ENCODE results near the gene PDE2A. TPM values are rescaled to one million over a fixed set of nuclear protein-coding genes. Genes with fewer than 3 reads are reported as not detected.

Gene PDE2A
- total RNA-seq, 4 donors from 2014 or later, result 54.0 to 339 (median 84.6) TPM

DNA sequence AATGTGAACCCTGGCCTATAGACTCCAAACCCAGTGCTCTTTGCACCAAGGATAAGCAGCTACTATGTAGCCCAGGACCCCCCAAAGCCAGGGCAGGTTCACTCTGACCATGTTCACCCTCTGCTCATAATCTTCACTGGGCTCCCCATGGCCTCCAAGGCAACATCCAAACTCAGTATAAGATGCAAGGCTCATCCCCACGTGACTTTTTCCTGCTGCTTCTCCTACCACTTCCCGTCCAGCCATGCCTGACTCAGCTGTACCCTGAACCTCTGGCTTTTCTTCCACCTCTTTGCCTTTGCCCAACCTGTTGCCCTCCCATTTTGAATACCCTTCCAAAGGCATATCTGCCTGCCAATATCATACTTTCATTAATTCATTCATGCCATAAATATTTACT lies 27.8 kb downstream of the PDE2A start:
- ATAC-seq (ENCODE audit: low FRiP score) (no peak), DNase-seq (ENCODE audit: low spot score) (no peak)
- TF ChIP-seq, protein P1, sequence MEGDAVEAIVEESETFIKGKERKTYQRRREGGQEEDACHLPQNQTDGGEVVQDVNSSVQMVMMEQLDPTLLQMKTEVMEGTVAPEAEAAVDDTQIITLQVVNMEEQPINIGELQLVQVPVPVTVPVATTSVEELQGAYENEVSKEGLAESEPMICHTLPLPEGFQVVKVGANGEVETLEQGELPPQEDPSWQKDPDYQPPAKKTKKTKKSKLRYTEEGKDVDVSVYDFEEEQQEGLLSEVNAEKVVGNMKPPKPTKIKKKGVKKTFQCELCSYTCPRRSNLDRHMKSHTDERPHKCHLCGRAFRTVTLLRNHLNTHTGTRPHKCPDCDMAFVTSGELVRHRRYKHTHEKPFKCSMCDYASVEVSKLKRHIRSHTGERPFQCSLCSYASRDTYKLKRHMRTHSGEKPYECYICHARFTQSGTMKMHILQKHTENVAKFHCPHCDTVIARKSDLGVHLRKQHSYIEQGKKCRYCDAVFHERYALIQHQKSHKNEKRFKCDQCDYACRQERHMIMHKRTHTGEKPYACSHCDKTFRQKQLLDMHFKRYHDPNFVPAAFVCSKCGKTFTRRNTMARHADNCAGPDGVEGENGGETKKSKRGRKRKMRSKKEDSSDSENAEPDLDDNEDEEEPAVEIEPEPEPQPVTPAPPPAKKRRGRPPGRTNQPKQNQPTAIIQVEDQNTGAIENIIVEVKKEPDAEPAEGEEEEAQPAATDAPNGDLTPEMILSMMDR (IDR thresholded peaks at IDR 0.05), result no peak

DNA sequence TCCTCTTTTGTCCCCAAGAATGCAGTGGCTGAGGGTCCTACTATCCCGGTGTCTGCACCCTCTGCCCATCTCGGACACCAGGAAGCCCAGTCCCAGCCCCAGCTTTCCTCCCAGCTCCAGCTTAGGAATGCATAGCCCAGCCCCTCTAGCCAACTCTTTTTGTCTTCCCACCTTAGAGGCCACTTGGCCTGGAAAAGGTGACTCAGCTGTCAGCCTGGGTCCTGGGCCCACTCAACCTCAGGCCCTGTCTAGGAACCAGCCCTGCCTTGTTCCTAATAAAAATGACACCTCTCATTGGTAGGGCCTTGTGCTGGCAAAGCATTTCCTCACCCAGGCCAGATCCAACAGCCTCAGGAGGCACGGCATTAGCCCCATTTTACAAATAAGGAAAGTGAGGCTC lies 28.2 kb downstream of the PDE2A start:
- DNase-seq (ENCODE audit: low spot score) (no peak), ATAC-seq (ENCODE audit: low FRiP score) (no peak)
- TF ChIP-seq, protein P1 (IDR thresholded peaks at IDR 0.05), result no peak

DNA sequence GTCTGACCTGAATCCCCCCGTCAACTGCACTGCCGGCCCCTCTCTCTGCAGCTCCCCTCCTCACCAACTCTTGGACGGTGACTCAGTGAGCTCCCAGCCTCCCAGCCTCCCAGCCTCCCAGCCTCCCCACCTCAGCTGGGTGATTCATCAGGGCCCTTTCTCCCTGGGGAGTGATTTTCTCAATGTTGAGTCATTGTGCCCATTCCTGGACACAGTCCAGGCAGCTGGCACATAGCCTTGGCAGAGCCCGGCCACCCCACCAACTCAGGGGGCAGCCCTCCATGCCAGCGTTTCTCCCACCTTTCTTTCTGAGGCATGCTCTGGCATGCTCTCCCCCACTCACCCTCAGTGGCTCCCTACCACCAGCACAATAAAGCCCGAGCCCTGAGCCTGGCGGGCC lies 30.7 kb downstream of the PDE2A start:
- DNase-seq (ENCODE audit: low spot score) (no peak), ATAC-seq (ENCODE audit: low FRiP score) (peak; percentile 34)

DNA sequence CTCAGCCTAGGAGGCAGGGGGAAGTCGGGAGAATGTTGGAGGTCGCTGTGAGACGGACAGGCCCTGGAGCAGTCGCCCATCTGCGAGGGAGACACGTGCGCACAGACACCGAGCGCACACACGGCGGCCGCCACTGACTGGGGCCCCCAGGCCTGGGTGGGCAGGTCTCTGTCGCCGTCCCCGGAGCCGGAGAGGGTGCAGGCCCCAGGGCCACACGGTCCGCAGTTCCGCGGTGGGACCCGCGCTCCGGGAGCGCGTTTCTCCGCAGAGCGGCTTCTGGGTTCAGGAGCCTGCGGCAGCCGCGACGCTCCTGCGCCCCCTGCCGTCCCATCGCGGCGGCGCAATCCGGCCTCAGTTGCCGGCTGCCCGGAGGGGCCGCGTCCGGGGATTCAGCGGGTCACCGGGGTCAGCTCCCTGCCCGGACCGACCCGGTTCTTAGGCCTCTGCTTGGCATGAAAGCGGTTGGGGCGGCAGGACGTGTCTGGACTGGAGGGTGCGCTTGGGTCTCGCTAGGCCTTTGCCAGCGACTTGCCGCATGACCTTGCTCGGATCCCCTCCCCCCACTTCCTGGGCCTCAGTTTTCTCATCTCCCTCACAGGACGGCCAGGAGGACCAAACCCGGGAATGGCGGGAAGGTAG lies 31.2 kb downstream of the PDE2A start:
- ATAC-seq (ENCODE audit: low FRiP score) (peak; percentile 69), DNase-seq (ENCODE audit: low spot score) (no peak)
- TF ChIP-seq, protein P1 (IDR thresholded peaks at IDR 0.05), result peak in 2 of 3 donors; percentile 71 to 85

More for the DNA sequence above, 30.7 kb downstream of the PDE2A start:
- TF ChIP-seq, protein P1 (IDR thresholded peaks at IDR 0.05), result no peak

DNA sequence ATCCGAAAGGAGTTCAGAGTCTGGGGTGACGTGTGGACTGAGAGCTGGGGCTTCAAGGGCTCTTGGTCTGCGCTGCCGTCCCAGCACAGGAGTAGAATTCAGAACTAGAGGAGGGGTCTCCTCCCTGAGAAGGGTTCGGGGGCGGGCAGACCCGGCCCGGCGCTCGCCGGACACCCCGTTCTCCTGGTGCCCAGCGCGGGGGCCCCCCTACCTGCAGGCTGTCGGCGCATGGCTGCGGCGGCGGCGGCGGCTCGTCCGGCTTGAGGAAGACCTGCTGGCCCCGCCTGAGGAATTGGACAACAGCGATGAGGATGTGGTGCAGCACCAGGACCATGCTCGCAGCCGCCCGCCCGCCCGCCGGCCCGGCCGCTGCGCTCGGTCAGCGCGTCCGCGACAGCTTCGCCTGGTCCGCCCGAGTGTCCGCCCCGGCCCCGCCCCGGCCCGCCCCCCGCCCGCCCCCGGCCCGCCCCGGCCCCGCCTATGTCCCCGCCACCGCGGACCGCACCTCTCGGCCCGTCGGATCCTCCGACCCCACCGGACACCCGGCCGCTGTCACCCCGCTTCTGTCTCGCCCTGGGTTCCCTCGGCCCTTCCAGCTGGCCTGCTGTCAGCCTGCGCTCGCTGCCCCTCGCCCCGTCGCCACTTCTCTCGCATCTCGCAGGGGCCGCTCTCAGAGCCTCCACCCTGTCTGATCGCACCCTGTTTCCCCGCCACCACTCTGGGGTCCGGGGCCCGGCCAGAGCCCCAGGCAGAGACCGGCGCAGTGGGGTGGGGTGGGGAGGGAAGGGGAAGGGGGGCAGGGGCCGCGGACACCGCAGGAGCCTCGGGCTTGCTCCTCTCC lies 32.0 kb downstream of the PDE2A start:
- ATAC-seq (ENCODE audit: low FRiP score), result peak; percentile 46
- DNase-seq (ENCODE audit: low spot score), result no peak
- TF ChIP-seq, protein P1 (IDR thresholded peaks at IDR 0.05), result no peak

DNA sequence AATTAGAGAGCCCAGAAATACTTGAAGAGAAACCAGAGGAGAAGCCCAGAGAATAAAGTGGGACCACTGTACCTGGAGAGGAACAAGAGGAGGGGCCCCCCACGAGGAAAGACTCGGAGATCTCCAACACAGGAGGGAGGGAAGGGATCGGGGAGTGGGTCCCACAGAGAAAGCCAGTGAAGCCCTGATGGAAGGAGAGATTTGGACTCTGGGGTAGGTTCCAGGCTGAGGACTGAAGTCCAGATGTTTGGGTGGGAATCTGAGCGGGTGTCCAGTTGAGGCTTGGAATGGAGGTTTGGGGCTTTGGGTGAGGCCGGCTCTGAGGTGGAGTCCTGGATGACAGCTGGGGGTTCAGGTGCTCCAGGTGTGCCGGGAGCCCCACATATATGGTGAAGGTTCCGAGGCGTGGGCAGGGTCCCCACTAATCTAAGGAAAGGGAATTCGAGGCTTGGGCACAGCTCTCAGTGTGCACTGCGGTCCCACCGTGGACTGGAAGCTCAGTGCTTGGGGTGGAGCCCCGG lies 32.6 kb downstream of the PDE2A start:
- TF ChIP-seq, protein P1 (IDR thresholded peaks at IDR 0.05), result no peak
- ATAC-seq (ENCODE audit: low FRiP score) (no peak), DNase-seq (ENCODE audit: low spot score) (no peak)

Measured in omental fat pad (tissue), 4 donors.